Stimulated activated CD4-positive, alpha-beta T cell treated with anti-CD3 and anti-CD28 coated beads, TNF-alpha, amount 100 ng/mL, for 1 hour (primary cell): Measurements from ENCODE around the gene FBH1.
"Not testable (repeated sequence)": the region's sequence is repeated elsewhere in the genome, so short reads cannot be mapped to it uniquely, and the experiment has no call there.

Experiments
- DNase-seq, 3 donors: peaks; one replicate each; pipeline ENCODE4 v3.0.0-alpha.2; 2020; ENCODE audit warnings: low read depth in 3 of 3, low spot score in 1 of 3

The FBH1 gene

GRCh38 chr10:5958077-5958476 is 68.0 kb downstream of the FBH1 start:
- no peak for DNase-seq

- DNase-seq = no peak
Measured at GRCh38 chr10:5958675-5959074, 68.6 kb downstream of the FBH1 start.

GRCh38 chr10:5959142-5959541 is 69.1 kb downstream of the FBH1 start:
- DNase-seq = no peak

- no peak for DNase-seq
Measured at GRCh38 chr10:5959581-5960069, 69.6 kb downstream of the FBH1 start.

GRCh38 chr10:5960070-5960972 is 70.3 kb downstream of the FBH1 start:
- DNase-seq = no peak

GRCh38 chr10:5960973-5961275 is 70.9 kb downstream of the FBH1 start:
- DNase-seq = not testable (repeated sequence)

GRCh38 chr10:5961405-5962100 is 71.5 kb downstream of the FBH1 start:
- no peak for DNase-seq

- DNase-seq = not testable (repeated sequence)
Measured at GRCh38 chr10:5962358-5962940, 72.4 kb downstream of the FBH1 start.

- no peak for DNase-seq
Measured at GRCh38 chr10:5963071-5963470, 73.0 kb downstream of the FBH1 start.

- no peak for DNase-seq
Measured at GRCh38 chr10:5963591-5963990, 73.5 kb downstream of the FBH1 start.

GRCh38 chr10:5964736-5965135 is 74.7 kb downstream of the FBH1 start:
- DNase-seq = no peak

- no peak for DNase-seq
Measured at GRCh38 chr10:5965266-5965665, 75.2 kb downstream of the FBH1 start.

- DNase-seq = no peak
Measured at GRCh38 chr10:5968037-5968680, 78.1 kb downstream of the FBH1 start.

GRCh38 chr10:5968681-5969453 is 78.8 kb downstream of the FBH1 start:
- no peak for DNase-seq

- no peak for DNase-seq
Measured at GRCh38 chr10:5970066-5970465, 80.0 kb downstream of the FBH1 start.

- no peak for DNase-seq
Measured at GRCh38 chr10:5970527-5970926, 80.5 kb downstream of the FBH1 start.

GRCh38 chr10:5971315-5971832 is 81.3 kb downstream of the FBH1 start:
- DNase-seq = no peak

GRCh38 chr10:5971886-5972285 is 81.8 kb downstream of the FBH1 start:
- DNase-seq = no peak

GRCh38 chr10:5973069-5973468 is 83.0 kb downstream of the FBH1 start:
- no peak for DNase-seq

- peak in 2 of 3 donors; percentile 11 to 22 for DNase-seq
Measured at GRCh38 chr10:5975641-5976473, 85.8 kb downstream of the FBH1 start.
